Measurements from ENCODE around the gene TPM2. TPM values are rescaled to one million over a fixed set of nuclear protein-coding genes. Genes with fewer than 3 reads are reported as not detected.

Gene TPM2
- polyA plus RNA-seq, 1 of the 3 experiments (the other 2 are of a cell fraction), result 620 TPM

DNA sequence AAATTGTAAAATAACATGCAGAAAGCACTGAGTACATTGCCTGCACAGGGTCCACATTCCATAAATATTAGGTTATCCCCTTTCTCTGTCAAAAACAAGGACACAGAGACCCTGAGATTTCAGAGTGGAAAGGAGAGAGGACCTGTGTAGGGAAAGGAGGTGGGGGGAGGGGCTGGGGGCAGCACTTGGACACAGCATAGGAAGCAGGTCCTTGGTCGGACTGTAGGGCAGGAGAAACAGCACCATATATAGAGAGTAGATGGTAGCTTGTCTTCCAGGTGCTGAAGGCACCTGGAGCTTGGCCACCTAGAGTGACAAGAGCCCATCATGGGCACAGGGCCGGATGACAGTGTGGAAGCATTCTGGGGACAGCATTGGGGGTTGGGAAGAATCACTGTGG lies 2.4 kb downstream of the TPM2 start (continued):
- TF ChIP-seq, protein P1, sequence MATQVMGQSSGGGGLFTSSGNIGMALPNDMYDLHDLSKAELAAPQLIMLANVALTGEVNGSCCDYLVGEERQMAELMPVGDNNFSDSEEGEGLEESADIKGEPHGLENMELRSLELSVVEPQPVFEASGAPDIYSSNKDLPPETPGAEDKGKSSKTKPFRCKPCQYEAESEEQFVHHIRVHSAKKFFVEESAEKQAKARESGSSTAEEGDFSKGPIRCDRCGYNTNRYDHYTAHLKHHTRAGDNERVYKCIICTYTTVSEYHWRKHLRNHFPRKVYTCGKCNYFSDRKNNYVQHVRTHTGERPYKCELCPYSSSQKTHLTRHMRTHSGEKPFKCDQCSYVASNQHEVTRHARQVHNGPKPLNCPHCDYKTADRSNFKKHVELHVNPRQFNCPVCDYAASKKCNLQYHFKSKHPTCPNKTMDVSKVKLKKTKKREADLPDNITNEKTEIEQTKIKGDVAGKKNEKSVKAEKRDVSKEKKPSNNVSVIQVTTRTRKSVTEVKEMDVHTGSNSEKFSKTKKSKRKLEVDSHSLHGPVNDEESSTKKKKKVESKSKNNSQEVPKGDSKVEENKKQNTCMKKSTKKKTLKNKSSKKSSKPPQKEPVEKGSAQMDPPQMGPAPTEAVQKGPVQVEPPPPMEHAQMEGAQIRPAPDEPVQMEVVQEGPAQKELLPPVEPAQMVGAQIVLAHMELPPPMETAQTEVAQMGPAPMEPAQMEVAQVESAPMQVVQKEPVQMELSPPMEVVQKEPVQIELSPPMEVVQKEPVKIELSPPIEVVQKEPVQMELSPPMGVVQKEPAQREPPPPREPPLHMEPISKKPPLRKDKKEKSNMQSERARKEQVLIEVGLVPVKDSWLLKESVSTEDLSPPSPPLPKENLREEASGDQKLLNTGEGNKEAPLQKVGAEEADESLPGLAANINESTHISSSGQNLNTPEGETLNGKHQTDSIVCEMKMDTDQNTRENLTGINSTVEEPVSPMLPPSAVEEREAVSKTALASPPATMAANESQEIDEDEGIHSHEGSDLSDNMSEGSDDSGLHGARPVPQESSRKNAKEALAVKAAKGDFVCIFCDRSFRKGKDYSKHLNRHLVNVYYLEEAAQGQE (IDR thresholded peaks at IDR 0.05; ENCODE audit: low read depth, low read length), result no peak
- TF ChIP-seq, protein P2, sequence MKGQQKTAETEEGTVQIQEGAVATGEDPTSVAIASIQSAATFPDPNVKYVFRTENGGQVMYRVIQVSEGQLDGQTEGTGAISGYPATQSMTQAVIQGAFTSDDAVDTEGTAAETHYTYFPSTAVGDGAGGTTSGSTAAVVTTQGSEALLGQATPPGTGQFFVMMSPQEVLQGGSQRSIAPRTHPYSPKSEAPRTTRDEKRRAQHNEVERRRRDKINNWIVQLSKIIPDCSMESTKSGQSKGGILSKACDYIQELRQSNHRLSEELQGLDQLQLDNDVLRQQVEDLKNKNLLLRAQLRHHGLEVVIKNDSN (IDR thresholded peaks at IDR 0.05; ENCODE audit: borderline replicate concordance, low read depth), result no peak
- no peak for TF ChIP-seq NRF1 (IDR thresholded peaks at IDR 0.05; ENCODE audit: low read depth, low read length)
- TF ChIP-seq MEF2A (IDR thresholded peaks at IDR 0.05; ENCODE audit: borderline replicate concordance, low read depth), result no peak
- no peak for TF ChIP-seq MXI1 (IDR thresholded peaks at IDR 0.05; ENCODE audit: low read depth, low read length)
- no peak for TF ChIP-seq TEAD4 (IDR thresholded peaks at IDR 0.05; ENCODE audit: borderline replicate concordance, insufficient read depth)
- TF ChIP-seq, protein P3, sequence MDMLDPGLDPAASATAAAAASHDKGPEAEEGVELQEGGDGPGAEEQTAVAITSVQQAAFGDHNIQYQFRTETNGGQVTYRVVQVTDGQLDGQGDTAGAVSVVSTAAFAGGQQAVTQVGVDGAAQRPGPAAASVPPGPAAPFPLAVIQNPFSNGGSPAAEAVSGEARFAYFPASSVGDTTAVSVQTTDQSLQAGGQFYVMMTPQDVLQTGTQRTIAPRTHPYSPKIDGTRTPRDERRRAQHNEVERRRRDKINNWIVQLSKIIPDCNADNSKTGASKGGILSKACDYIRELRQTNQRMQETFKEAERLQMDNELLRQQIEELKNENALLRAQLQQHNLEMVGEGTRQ (IDR thresholded peaks at IDR 0.05; ENCODE audit: borderline replicate concordance, low read depth, low read length), result no peak
- no peak for TF ChIP-seq POLR2AphosphoS5 (IDR thresholded peaks at IDR 0.05; ENCODE audit: low read depth, low read length)
- TF ChIP-seq NFIC (IDR thresholded peaks at IDR 0.05; ENCODE audit: borderline replicate concordance), result no peak
- TF ChIP-seq CHD2 (IDR thresholded peaks at IDR 0.05; ENCODE audit: low read length, partially characterized antibody), result no peak
- TF ChIP-seq TCF12 (IDR thresholded peaks at IDR 0.05), result no peak

DNA sequence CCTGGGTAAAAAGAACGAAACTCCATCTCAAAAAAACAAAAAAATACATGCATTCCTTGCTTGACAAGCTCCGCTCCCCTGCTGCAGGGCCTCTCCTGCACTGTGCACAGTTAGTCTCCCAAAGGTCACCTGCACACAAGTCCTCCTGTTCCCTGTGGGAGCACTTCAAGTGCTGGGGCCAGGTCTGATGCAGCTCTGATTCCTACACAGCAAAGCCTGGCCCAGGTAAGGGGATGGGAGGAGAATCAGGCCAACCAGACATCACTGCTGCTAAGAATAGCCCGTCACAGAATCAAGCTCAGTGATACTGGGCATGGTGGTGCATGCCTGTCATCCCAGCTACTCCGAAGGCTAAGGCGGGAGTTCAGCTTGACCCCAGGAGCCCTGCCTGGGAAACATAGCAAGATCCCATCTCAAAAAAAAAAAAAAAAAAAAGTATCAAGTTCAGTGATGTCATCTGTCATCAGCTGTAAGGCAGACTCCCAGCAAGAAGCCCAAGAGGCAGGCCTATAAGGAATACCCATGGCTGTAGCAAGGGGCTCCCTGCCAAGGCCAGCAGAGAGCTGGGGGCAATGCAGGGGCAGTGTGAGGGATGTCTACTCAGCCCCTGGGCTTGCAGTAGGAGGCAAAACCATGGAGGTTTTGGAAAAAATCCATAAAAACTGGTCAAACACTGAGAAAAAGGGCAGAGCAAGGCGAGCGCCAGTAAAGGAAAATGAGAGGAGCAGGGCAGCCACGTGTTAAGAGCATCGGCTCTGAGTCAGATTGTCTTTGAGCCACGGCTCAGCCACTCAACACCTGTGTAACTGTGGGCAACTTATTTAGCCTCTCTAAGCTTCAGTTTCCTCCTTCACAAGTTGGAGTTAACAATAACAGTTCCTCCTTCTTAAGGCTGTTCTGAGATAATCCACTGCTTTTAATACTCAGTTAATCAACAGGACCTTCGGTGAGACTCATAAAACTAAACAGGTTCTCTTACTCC lies 3.2 kb downstream of the TPM2 start:
- whole genome bisulfite sequencing (ENCODE audit: low lambda C conversion rate), result 76% methylated on average over 11 of the region's 11 CpGs
- H3F3A ChIP-seq (replicated peaks; ENCODE audit: insufficient read depth), result peaks cover 49% of the 10 kb centered on the region
- ChIA-PET CTCF (interaction anchor here (1.0 to 2.3 kb wide), 3 partner anchors 10 to 22 kb away, joined by 4 to 26 read pairs (median 9); partner anchors contain the start of gene ARHGEF39), POLR2A (interaction anchor here (1.0 to 1.1 kb wide), 2 partner anchors 10 to 11 kb away, joined by 3 read pairs; no protein-coding TSS in a partner anchor)
- H3K9me3 ChIP-seq, result no peaks in the 10 kb centered on the region
- peaks cover 47% of the 10 kb centered on the region for H3K79me2 ChIP-seq (ENCODE audit: insufficient read depth)
- no peak overlapping the region for H2AFZ ChIP-seq (ENCODE audit: low read depth)
- peak overlapping the region in 1 of 2 experiments; percentile 4; a peak in 1 of 4 replicates for H3K4me3 ChIP-seq (ENCODE audit: low read depth in 2 of 2, low read length in 1 of 2)
- no peak overlapping the region for H3K9ac ChIP-seq
- H3K4me2 ChIP-seq, result peak overlapping the region; percentile 91
- no peaks in the 10 kb centered on the region for H3K9me2 ChIP-seq
- no peak for DNase-seq
- H3K36me3 ChIP-seq (replicated peaks in 1 of 2; ENCODE audit: control insufficient read depth in 1 of 2, insufficient read depth in 2 of 2, low read length in 1 of 2), result peaks cover 27 to 35% of the 10 kb centered on the region in 2 experiments
- H3K27me3 ChIP-seq (ENCODE audit: insufficient read depth), result no peaks in the 10 kb centered on the region
- no peak for TF ChIP-seq GATA2 (CRISPR knock-in tag; IDR thresholded peaks at IDR 0.05)
- TF ChIP-seq, protein P4, sequence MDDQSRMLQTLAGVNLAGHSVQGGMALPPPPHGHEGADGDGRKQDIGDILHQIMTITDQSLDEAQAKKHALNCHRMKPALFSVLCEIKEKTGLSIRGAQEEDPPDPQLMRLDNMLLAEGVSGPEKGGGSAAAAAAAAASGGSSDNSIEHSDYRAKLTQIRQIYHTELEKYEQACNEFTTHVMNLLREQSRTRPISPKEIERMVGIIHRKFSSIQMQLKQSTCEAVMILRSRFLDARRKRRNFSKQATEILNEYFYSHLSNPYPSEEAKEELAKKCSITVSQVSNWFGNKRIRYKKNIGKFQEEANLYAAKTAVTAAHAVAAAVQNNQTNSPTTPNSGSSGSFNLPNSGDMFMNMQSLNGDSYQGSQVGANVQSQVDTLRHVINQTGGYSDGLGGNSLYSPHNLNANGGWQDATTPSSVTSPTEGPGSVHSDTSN (IDR thresholded peaks at IDR 0.05), result peak; percentile 32; the same call in 1 of the 2 replicates
- H3K4me1 ChIP-seq (ENCODE audit: control insufficient read depth in 1 of 2, insufficient read depth in 2 of 2, low read depth in 1 of 2, low read length in 1 of 2), result peaks cover 19 to 31% of the 10 kb centered on the region in 2 experiments; a peak in 3 of 4 replicates
- peaks cover 57% of the 10 kb centered on the region for H4K20me1 ChIP-seq (ENCODE audit: insufficient read depth)
- H3K27ac ChIP-seq (ENCODE audit: low read depth in 2 of 2, low read length in 1 of 2), result peak overlapping the region in 1 of 2 experiments; percentile 96; a peak in 2 of 4 replicates

Data from SK-N-SH (cell line).